GM19467 (cell line): ENCODE results near the gene DTNB.

Experiments
- ATAC-seq: cut with Tn5 transposase; IDR thresholded peaks from one replicate; pipeline ENCODE4 v1.9.1; 2021; ENCODE audit warnings: mild to moderate bottlenecking, moderate library complexity; ENCODE audit not compliant: unreplicated experiment

Gene DTNB

DNA sequence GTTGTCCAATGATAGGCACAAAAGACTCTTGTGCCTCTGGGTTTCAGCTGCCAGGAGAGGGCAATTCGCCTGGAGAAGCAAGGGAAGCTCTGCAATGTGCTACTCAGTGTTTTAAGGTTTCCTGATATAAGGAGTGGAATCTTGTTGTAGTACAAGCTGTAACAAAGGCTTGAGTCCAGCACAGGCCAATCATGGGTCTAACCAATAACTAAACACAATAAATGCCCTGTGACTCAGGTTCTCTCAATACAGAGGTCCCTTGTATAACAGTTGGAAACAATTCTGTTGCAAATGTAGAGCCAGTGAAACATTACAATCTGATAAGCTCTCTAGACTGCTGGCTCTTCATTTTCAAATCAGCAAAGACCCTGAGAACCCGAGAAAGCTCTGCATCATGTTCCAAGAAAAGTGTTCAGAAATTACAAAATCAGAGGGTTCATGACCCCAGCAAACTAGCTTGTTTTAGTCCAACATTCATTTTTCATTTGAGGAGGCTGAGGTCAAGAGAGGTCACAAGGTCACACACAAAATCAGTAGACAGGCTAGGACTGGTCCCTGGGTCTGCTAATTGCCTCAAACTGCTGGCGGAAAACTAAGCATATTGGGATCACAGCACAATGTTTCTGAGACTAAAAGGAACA lies 272.7 kb downstream of the DTNB start:
- no peak for ATAC-seq

DNA sequence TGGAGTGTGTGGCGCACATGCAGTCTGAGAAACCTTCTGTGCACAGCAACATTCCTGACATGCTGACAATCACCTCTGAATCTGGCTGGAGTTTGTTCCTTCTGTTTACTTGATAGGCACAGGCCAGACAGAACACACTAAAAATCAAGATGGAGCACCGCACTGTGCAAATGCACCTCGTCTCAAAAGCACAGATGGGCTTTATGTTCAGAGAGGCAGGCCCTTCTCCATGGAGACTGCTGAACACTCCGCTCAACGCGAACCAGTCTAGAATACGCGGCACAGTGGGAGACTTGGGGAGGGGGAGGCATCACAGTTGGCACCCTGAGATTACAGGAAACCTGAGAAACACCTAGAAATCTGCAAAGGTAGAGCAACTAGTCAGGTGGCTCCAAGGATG lies 273.2 kb downstream of the DTNB start:
- no peak for ATAC-seq

DNA sequence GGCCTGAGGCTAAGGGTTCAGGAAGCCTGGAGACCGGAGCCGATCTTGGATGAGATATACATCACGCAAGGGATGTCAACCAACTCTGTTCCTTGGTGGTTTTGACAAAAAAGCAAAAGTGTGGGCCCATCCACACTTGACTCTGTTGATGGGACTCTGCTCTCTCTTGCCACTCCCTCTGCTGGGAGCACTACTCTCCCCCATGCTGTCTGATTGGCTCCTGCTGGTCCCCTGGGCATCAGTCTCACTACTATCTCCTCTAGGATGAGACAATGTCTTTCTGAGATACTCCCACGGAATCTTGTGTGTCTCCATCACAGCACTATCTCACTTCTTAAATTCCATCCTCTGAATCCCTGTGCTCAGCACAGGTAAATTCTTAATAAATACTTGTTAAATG lies 274.8 kb downstream of the DTNB start:
- no peak for ATAC-seq

DNA sequence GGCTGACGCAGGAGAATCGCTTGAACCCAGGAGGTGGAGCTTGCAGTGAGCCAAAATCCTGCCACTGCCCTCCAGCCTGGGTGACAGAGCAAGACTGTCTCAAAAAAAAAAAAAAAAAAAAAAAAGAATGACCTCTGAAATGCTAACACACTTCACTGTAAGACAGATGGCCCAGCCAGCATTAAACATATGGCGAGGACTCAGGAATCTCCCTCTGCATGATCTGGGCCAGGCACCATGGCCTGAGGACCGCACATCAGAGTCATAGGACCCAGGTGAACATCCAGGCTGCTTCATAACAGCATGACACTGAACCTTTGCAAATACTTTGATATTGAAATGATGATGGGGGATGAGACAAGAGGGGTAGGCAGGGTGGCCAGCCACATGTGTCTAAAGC lies 275.6 kb downstream of the DTNB start:
- no peak for ATAC-seq

DNA sequence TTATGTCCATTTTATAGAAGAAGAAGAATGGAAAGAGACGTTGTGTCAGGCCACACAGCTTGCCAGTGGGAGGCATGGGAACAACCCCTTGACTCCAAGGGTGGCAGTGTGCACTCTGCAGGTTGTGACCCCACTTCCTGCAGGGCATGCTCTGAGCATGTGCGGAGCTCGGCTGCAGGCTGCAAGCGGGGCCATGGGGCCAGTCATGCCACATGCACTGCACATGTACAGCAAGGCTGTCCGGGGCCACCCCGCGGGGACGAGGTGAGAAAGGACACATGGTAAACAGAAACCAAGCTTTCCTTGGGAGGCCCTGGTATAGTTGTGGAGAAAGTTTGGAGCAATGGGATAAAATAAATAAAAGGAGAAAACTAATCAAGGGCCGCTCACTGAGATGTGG lies 284.2 kb downstream of the DTNB start:
- ATAC-seq, result no peak

DNA sequence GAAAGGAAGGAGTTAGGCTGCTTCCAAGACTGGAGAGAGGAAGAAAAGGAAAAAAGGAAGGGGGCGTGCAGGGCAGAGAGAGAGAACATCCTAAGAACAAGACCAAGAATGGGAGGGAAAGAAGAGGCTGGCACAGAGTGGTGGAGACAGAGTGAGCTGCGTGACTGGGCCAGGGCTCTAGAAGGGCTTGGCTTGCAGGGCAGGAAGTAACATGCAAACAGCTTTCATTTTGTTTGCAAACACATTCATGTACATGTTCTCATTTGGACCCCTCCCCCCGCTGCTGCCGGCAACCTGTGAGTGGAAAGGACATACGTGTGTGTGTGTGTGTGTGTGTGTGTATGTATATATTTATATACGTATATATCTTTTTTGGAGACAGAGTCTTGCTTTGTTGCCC lies 284.9 kb downstream of the DTNB start:
- no peak for ATAC-seq

DNA sequence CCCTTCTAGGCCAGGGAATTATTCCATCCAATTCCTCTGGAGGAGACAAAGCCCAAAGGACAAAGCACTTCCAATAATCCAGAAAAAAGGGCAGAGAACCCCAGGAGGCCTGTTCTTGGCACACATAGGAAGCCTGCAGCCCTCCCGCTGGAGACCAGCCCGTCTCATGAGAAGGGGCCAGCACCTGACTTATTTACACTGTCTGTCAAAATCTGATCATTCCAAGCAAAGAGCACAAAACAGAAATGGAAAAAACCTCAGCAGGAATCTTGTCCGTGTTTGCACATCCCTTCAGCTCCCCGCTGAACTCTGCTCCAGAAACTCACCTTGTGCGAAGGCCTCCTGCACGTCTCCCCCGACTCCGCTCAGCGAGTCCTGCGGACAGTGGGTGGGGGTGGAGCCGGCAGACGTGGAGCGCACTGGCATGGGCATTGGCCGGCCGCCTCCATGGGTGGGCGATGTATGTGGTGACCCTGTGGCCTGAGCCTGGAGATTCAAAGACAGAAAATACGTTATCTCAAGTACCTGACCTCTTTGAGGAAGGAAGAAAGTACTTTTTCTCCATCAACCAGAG lies 285.4 kb downstream of the DTNB start:
- no peak for ATAC-seq

DNA sequence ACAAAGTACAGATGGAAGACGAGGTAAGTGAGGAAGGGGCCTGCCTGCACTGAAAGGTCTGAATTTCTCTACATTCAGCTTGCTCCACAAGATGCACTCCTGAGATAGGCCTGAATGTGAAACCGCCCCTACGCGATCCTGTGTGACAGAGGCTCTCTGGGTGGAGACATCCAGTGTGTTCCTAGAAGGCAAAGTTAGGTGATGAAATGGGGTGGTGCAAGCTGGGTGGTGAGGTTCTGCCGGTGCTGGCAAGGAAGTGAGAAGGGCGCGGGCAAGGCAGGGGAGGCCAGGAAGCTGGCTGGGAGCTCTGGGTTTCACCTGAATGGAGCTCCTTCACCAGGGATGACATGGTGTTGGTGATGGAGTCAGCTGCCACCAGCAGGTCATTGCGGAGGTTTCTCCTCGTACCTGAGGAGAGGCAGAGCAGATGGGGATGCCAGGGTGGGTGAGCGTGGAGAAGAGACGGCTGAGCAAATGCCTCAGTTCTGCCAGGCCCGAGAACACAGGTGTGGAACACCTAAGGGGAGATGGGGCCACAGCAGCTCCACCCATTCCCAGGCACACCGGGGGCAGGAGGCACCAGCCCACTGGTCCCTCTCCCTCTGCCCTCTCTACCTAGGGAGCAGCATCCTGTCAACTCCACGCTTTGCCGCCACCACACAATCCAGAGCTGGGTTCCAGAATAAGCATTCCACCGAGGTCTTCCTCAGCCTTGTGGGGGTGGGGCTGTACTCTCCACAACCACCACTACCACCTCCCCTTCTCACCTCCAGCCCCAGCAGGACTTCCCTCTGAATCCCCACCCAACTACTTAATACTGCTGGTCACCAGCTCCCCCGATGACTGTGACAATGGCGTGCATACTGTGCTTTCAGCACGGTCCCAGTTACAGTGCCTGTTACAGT lies 286.2 kb downstream of the DTNB start:
- ATAC-seq, result no peak

DNA sequence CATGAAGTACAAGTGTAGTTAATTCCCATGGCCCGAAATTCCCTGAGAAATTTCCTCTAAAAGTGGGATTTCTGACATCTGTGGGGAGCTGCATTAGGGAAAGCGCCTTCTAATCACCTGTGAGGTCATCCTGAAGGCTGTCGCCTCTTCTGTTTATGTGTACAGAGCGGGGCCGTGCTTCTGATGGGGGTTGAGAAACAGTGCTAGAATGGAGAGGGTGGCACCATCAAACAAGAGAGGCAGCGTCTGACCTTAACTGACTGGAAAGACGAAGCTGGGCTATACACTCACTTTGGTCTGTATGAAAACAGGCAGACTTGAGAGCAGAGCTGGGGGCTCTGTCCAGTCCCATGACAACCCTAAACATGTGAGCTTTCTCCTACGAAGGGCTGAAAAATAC lies 287.5 kb downstream of the DTNB start:
- no peak for ATAC-seq

DNA sequence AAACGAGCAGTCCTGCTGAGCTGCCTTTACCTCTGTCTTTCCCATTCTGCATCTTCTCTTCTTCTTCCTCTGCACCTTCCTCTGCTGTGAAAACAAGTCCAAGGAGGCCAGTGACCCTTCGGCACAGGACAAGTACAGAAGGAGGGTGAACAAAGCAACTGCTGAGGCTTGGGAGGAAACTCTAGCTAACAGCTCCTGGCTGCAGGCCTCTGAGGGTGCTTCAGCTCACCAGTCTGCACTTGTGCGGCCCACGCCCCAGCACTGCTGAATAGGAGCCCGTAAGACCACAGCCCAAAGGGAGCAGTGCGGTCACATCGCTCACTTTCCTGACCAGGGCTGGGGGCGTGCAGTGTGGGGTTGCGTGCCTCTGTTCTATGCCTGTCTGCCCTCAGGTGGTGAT lies 289.6 kb downstream of the DTNB start:
- ATAC-seq, result no peak

DNA sequence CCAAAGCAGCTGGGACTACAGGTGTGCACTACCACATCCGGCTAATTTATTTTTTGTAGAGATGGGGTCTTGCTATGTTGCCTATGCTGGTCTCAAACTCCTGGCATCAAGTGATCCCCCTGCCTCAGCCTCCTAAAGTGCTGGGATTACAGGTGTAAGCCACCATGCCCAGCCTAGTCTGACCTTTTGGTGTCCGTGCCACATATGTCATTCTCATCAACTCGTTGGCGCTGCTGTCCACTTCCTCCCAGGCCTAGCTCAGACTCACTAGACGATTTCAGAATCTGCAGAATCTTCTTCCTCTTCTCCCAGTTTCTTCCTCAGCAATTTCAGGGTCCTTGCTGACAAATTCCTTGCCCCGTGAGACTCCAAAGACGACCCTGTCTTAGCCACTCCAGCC lies 291.9 kb downstream of the DTNB start:
- ATAC-seq, result no peak

DNA sequence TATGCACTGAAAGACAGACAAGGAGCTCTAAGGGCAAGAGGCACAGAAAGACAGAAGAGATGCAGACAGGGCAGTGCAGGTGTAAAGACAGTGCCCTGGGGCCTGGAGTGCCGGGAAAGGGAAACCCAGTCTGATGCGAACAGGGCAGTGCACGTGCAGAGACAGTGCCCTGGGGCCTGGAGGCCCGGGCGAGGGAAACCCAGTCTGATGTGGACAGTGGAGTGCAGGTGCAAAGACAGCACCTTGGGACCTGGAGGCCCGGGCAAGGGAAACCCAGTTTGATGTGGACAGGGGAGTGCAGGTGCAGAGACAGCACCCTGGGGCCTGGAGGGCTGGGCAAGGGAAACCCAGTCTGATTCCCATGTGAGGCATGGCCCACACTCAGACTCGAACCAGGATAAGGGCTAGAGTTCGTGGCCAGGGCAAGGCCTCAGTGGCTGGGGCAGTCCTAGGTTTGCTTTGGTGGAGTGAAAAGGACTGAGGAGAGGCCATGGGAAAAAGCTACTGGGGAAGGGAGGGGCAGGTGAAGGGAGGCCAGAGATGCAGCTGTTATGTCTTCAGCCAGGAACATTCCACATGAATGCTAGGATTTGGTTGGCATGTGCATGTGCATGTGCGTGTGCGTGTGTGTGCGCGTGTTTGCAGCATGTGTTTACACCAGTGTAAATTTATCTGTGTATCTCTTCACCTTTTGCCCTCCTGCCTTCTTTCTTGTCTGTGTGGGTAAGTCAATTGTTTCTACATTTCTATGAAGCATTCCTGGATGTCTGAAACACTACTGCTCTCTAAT lies 292.6 kb downstream of the DTNB start:
- no peak for ATAC-seq

DNA sequence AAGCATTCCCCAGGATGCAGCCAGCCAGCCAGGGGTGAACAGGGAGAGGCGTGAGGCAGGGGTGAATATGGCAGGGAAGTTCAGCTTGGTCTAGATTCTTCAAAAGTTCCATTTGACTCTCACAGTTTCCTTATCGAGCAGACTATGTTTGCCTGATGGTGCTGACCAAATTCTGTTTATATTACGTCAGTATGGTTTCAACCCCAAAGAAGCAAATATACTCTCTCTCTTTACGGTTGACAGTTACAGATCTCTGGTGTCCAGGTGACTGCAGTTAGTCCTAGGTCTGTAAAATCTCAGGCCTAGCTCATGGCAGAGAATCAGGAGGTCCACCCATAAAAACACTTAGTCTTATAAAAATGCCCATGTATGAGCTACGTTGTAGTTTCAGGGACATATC lies 293.4 kb downstream of the DTNB start:
- ATAC-seq, result no peak

DNA sequence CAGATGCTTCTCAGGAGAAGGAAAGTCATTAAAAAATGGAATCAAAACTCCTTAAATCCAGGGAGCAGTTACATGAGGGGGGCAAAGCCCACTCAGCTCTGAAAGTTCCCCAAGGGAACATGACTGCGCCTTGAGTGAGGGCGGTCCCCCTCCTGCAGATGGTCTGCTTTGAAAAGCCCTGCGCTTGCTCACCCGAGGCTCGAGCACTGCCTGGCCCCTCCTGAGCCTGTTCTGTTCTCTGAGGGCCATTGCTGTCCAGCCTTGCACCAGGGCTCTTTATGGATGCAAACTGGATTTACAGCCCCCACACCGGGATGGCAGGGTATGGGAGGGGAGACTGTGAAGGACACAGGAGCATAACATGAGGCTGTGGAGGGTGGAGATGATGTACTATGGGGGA lies 293.8 kb downstream of the DTNB start:
- ATAC-seq, result no peak

DNA sequence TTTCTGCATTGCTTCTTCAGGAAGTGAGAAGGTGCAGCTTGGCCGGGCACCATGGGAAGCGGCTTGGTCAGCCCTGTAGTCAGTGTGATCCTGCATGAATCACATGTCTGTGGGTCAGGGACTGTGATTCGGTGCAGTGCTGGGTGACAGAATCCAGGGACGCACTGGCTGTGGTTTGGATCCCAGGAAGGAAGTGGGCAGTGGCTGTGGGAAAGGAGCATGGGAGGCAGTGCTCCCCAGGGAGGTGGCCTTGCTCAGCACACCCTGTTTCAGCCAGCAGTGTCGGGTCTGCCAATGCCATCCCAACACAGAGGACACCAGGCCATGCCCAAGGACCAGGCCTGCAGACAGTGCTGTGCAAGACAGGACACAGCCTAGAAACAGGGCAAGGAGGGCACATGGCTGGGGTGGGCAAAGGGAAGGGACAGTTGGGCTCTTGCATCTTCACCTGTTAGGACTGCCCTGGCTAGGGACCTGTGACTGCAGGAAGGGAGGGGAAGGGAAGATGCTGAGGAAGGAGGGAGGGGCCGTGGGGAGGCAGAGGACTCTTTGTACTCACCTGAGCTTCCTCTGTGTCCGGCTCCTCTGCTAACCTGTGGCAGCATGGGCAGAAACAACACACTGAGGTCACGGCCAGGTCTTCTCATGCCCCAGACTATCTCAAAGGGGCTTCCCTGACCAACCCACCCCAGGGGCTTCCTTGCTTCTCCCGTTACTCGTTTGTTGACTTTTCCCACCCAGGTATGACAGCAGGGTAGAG lies 294.5 kb downstream of the DTNB start:
- ATAC-seq, result no peak

DNA sequence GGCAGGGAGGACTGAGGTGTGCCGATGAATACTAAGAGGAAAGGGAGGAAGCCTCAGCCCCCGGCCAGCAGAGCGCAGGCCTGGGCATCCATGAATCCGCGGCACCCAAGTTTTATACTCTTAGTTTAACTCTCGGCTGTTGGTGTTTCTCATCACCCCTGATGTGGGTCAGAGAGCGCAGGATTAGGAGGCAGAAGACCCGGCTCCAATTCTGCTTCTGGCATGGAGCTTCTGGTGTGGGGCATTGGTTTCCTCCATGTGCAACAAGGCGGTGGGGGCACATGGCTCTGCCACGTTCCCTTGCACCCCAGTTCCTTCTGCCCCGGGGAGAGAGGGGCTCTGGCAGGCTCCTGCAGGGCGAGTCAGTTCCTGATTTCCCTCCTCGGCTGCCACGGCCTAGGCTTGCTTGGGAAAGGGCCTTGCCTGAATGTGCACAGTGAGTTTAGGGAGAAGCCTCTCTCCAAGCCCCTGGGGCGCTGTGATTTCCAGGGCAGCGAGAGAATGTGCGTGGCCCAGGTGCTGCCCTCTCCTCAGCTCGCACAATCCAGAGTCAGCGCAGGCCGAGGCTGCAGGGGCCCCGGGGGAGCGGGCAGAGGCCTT lies 295.5 kb downstream of the DTNB start:
- no peak for ATAC-seq

DNA sequence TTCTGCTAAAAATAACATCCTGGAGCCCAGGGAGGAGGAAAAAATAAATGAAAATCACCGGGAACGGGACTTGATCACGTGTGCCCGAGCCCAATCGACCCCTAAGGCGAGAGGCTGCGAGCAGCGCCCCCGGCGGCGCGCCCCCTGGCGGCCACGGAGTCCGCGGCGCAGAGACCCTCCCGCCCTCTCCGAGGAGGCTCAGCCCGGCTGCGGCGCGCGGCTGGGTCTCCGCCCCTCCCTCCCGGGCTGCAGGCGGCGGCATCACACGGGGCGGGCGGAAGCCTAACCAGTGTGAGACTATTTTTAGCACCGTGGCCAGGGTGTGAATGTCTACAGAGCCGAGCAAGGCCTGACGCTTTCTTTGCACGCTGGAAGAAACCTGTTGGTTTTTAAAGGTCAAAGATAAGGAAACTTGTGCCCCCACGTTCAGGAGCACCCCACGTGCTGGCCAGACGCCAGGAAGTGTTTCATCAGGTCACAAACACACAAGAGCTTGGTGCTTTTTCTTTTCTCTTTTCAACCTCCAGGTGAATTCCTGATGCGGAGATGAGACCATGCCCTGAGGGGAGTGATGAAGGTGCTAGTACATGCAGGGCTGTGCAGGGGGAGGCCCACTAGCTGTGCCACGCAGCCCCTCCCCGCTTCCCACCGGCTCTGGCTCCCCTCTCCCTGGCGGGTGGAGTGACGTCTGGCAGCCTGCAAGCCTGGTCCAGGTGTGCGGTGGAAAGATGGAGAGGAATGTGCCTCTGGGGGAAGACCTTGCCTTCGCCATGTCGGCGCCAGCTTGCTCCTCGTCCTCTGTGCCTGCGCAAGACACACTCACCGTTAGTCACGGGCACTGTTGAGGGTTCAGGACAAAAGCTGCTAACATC lies 296.4 kb downstream of the DTNB start:
- ATAC-seq, result peak; percentile 92

DNA sequence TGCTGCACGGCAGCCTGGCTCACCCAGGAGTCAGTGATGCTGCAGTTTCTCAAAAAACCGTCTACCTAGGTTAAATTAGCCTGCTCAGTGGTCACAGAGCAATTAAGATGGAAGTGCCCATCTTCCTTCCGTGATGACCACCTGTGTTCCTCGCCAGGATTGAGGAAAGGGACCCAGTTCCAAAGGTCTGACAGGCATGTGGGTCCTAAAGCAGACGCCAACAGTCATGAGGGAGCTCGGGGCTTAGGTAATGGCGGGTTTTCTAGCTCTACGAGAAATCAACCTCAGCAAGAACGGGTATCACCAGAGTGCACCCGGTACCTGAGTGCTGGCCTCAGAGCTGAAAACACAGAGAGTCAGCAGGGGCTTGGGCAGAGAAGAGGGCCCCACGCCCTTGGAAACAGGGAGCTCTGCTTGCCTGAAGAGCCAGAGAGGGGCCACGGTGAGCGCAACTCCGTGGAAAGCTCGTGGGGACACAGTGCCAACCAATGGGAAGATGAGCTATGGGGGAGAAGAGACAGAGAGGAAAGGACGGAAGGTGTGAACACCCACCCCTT lies 297.3 kb downstream of the DTNB start:
- ATAC-seq, result no peak

DNA sequence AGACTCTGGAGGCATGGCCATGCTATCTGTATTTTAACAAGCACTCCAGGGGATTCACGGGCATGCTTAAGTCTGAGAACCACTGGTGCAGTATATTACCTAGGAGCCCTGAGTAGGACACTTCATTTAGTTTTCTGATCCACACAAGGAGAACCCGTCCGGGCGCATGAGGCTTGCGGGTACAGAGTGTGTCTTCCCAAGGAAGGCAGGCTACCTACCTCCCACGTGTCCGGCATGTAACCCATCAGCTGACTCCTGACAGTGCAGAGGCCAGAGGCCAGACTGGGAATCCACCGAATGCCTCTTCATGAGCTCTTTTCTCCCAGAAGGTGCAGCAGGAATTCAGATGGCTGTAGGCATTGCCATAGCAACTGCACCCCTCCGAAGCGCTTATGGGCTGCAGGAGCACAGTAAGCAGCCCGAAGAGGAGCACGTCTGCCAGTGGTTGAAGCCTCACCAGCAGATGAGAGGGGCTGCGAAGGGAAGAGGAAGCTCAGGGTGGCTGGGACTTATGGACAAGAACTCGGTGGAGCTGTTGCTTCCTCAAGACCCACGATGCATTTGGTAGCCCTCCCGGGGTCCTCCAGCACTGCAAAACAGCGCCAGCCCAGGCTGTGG lies 297.9 kb downstream of the DTNB start:
- no peak for ATAC-seq
